Esophagus (tissue), 2 donors: Measurements from ENCODE around the gene HUNK. TPM values are rescaled to one million over a fixed set of nuclear protein-coding genes. Genes with fewer than 3 reads are reported as not detected.

Experiments used
- H3K27ac ChIP-seq, 2 donors: one replicate each; pipeline ENCODE4 v1.5.1; 2013; ENCODE audit warnings: low read depth in 2 of 2, mild to moderate bottlenecking in 2 of 2, inconsistent platforms in 1 of 2, low read length in 1 of 2, moderate library complexity in 1 of 2
- H3K27me3 ChIP-seq, 2 donors: one replicate each; pipeline ENCODE4 v1.6.1; 2013; ENCODE audit warnings: low read length in 2 of 2, control low read depth in 1 of 2, mild to moderate bottlenecking in 1 of 2; ENCODE audit not compliant: insufficient read depth in 2 of 2, control insufficient read depth in 1 of 2
- H3K36me3 ChIP-seq, 2 donors: one replicate each; pipeline ENCODE4 v1.6.1; 2013; ENCODE audit warnings: low read length in 1 of 2; ENCODE audit not compliant: control insufficient read depth in 2 of 2, insufficient read depth in 2 of 2
- H3K4me1 ChIP-seq, 2 donors: one replicate each; pipeline ENCODE4 v1.6.1; 2013; ENCODE audit warnings: low read length in 1 of 2; ENCODE audit not compliant: control insufficient read depth in 2 of 2, insufficient read depth in 2 of 2
- H3K4me3 ChIP-seq, 2 donors: one replicate each; pipeline ENCODE4 v1.5.1; 2013; ENCODE audit warnings: low read length in 2 of 2, mild to moderate bottlenecking in 2 of 2, low read depth in 1 of 2, moderate library complexity in 1 of 2
- H3K9me3 ChIP-seq, 2 donors: one replicate each; pipeline ENCODE4 v1.6.1; 2013; ENCODE audit warnings: mild to moderate bottlenecking in 2 of 2, low read depth in 1 of 2, low read length in 1 of 2, moderate library complexity in 1 of 2; ENCODE audit not compliant: control insufficient read depth in 2 of 2, insufficient read depth in 1 of 2
- WGBS, 2 donors: extraction: QIAGEN DNeasy Blood & Tissue Kit; methylation state at CpG; one replicate each; pipeline ENCODE4 v1.1.7; 2013; 5-methylcytosine and 5-hydroxymethylcytosine counted together
- polyA plus RNA-seq, 2 donors: library from polyadenylated mRNA; stranded (reverse); fragments of 200-250 nt; gene quantifications; one replicate each; pipeline ENCODE4 v1.2.3, GENCODE V29; 2013
- donor health status: healthy with polysubstance abuse.
- donor health status: Bipolar disorder and iron deficiency.

The HUNK gene
- polyA plus RNA-seq, 2 donors = 0.10 to 0.20 TPM

DNA sequence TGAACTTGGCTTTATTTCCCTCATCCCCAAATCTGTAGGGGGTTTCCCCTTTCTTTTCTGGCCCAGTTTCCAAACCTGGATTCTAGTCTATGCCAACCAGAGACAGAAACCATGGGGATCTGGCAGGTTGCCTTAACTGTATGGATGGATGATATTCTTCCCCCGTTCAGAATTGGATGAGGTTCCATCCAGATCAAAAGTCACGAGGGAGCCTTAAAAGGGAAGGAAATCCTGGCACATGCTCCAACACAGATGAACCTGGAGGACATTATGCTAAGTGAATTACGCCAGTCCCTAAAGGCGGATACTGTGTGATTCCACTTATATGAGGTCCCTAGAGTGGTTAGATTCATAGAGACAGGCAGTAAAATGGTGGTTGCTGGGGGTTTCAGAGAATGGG, 124.4 kb downstream of the HUNK start:
- Histone ChIP-seq H3K4me3 (no peak overlapping the region), H3K27me3 (no peaks in the 10 kb centered on the region), H3K27ac (no peak overlapping the region), H3K36me3 (no peaks in the 10 kb centered on the region), H3K9me3 (no peaks in the 10 kb centered on the region), H3K4me1 (no peaks in the 10 kb centered on the region)
- 39 to 53% methylated on average over 4 of the region's 4 CpGs for WGBS, 2 donors

GRCh38 chr21:31999810-32000468, 127.1 kb downstream of the HUNK start:
- Histone ChIP-seq H3K27me3 (no peaks in the 10 kb centered on the region), H3K4me3 (no peak overlapping the region), H3K9me3 (peaks cover 0 to 3% of the 10 kb centered on the region in 2 donors), H3K4me1 (no peaks in the 10 kb centered on the region), H3K27ac (no peak overlapping the region), H3K36me3 (no peaks in the 10 kb centered on the region)
- WGBS, 2 donors = 90 to 92% methylated on average over 12 of the region's 12 CpGs

DNA sequence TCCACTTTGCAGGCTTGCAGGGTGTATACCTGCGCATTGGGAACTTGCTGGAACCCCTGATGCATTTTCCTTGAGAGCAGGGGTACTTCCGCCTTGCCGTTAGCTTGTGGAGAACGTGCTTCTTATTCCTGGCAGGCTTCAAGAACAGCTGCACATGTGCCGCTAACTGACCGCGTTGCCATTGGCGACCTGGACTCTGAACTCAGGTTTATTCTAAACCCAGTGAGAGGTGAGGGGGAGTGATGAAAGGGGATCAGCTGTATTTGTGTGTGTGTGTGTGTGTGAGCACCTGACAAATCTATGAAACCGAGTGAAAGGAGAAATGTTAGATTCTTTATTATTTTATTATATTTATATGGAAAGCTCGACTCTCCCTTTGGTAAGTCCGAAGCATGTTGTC, 128.6 kb downstream of the HUNK start:
- H3K4me1 ChIP-seq = no peaks in the 10 kb centered on the region
- H3K27ac ChIP-seq = no peak overlapping the region
- H3K36me3 ChIP-seq = no peaks in the 10 kb centered on the region
- peaks cover 0 to 3% of the 10 kb centered on the region in 2 donors for H3K9me3 ChIP-seq
- 78 to 83% methylated on average over 11 of the region's 11 CpGs for WGBS, 2 donors
- no peak overlapping the region for H3K4me3 ChIP-seq
- no peaks in the 10 kb centered on the region for H3K27me3 ChIP-seq

GRCh38 chr21:32003411-32003810, 130.6 kb downstream of the HUNK start:
- peaks cover 0 to 3% of the 10 kb centered on the region in 2 donors for H3K9me3 ChIP-seq
- no peaks in the 10 kb centered on the region for H3K27me3 ChIP-seq
- H3K4me1 ChIP-seq = no peaks in the 10 kb centered on the region
- H3K36me3 ChIP-seq = no peaks in the 10 kb centered on the region
- WGBS, 2 donors = 84 to 87% methylated on average over 2 of the region's 2 CpGs
- H3K27ac ChIP-seq = no peak overlapping the region
- no peak overlapping the region for H3K4me3 ChIP-seq

GRCh38 chr21:32004291-32004690, 131.5 kb downstream of the HUNK start:
- WGBS, 2 donors = 74 to 84% methylated on average over 3 of the region's 3 CpGs
- peaks cover 0 to 3% of the 10 kb centered on the region in 2 donors for H3K9me3 ChIP-seq

GRCh38 chr21:32007456-32007855, 134.6 kb downstream of the HUNK start:
- WGBS, 2 donors = 54 to 62% methylated on average over 5 of the region's 5 CpGs
- Histone ChIP-seq H3K4me1 (no peaks in the 10 kb centered on the region), H3K36me3 (no peaks in the 10 kb centered on the region), H3K9me3 (peaks cover 0 to 3% of the 10 kb centered on the region in 2 donors), H3K27ac (no peak overlapping the region), H3K4me3 (no peak overlapping the region), H3K27me3 (no peaks in the 10 kb centered on the region)

More at GRCh38 chr21:32004291-32004690, 131.5 kb downstream of the HUNK start:
- H3K4me1 ChIP-seq = no peaks in the 10 kb centered on the region
- H3K4me3 ChIP-seq = no peak overlapping the region
- no peaks in the 10 kb centered on the region for H3K36me3 ChIP-seq
- H3K27ac ChIP-seq = no peak overlapping the region
- H3K27me3 ChIP-seq = no peaks in the 10 kb centered on the region

DNA sequence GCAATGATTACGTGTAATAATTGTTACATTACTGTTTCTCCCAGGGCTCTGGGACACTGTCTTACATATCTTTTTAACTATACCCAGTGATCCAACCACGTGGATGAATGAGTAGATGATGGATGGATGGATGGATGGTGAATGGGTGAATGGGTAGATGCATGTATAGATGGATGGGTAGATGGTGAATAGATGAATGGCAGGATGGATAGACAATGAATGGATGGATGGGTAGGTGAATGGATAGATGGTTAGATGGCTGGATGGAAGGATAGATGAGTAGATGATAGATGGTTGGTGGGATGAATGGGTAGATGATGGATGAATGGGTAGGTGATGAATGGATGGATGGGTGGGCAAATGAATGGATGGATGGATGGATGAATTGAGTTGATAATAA, 135.9 kb downstream of the HUNK start:
- Histone ChIP-seq H3K27ac (no peak overlapping the region), H3K4me3 (no peak overlapping the region), H3K36me3 (no peaks in the 10 kb centered on the region), H3K27me3 (no peaks in the 10 kb centered on the region), H3K9me3 (peaks cover 0 to 3% of the 10 kb centered on the region in 2 donors), H3K4me1 (no peaks in the 10 kb centered on the region)
- WGBS, 2 donors = 73 to 78% methylated on average over 2 of the region's 2 CpGs

DNA sequence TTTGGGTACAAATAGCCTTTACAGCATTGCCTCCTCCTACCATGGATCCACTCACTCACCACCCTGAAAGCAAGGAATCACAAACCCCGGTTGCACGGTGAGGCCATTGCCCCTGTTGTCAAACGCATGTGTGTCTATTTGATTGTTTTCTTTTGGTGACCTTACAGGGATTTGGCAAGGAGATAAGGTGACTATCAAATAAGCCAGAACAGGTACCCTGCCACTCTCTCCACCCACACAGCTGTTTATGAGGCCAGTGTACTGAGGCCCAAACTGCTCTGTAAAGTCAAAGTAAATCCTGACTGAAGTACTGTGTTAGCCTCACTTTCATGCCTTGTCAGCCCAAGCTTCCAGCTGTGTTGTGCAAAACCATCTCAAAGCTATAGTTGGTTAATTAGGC, 136.4 kb downstream of the HUNK start:
- H3K36me3 ChIP-seq = no peaks in the 10 kb centered on the region
- peaks cover 0 to 3% of the 10 kb centered on the region in 2 donors for H3K9me3 ChIP-seq
- WGBS, 2 donors = 73 to 79% methylated on average over 3 of the region's 3 CpGs

DNA sequence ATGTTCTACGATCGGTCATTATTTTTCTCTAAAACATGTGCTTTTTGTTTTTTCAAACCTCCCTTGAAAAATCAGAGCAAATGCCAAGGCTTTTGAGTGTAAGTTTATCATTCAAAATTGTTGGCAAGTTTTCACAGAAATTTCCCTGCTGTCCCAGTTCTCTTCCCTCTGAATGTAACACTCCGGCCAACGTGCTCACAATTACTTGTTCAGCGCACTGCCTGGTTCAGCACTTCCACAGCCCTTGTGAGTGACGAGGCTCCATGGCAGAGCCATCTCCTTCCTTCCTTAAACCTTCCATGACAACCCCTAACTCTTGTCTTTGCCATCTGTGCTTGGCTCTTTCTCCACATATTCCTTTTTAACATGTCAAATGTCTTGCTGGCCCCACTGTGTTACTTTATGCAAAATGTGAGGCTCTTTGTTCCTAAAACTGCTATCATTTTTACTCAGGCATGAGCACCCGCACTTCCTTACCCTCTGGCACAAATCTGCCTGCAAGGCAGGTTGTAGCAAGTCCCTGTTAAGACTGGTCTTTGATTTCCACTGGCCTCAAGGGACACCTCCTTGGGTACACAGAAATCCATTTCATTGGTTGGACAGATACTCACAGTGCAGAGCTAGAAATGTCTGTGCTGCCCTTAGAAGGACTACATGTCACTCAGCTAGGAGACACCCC, 142.8 kb downstream of the HUNK start:
- H3K27ac ChIP-seq = no peak overlapping the region
- no peaks in the 10 kb centered on the region for H3K36me3 ChIP-seq
- WGBS, 2 donors = 35 to 53% methylated on average over 7 of the region's 7 CpGs
- H3K4me3 ChIP-seq = no peak overlapping the region
- peaks cover 0 to 4% of the 10 kb centered on the region in 2 donors for H3K4me1 ChIP-seq
- H3K27me3 ChIP-seq = no peaks in the 10 kb centered on the region
- no peaks in the 10 kb centered on the region for H3K9me3 ChIP-seq

More for the DNA sequence above, 136.4 kb downstream of the HUNK start:
- Histone ChIP-seq H3K27me3 (no peaks in the 10 kb centered on the region), H3K4me3 (no peak overlapping the region), H3K4me1 (no peaks in the 10 kb centered on the region), H3K27ac (no peak overlapping the region)

DNA sequence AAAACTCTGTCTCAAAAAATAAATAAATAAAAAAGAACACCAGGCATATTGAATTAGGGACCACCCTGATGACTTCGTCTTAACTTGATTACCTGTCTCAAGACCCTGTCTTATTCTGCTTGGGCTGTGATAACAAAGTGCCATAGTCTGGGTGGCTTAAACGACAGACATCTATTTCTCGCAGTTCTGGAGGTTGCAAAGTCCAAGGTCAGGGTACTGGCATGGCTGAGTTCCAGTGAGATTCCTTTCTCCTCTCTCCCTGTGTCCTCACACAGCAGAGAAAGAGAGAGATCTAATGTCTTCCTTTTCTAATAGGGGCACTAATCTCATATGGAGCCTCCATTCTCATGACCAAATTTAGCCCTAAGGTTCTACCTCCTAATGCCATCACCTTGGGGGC, 145.6 kb downstream of the HUNK start:
- Histone ChIP-seq H3K36me3 (no peaks in the 10 kb centered on the region), H3K27me3 (no peaks in the 10 kb centered on the region), H3K9me3 (no peaks in the 10 kb centered on the region), H3K4me3 (no peak overlapping the region), H3K4me1 (peaks cover 8 to 10% of the 10 kb centered on the region in 2 donors), H3K27ac (no peak overlapping the region)
- WGBS, 2 donors = 74 to 92% methylated on average over 3 of the region's 3 CpGs
